H1 (cell line): ENCODE results near the gene MACROD2. TPM values are rescaled to one million over a fixed set of nuclear protein-coding genes. Genes with fewer than 3 reads are reported as not detected.

Experiments
- CTCF ChIA-PET: fragments of 300-600 bp; sonication (Branson Sonifier 250); formaldehyde crosslinking; loops from one replicate; lab custom pipeline; 2021; ENCODE audit not compliant: partially characterized antibody; lab: Charles Lee
- POLR2A ChIA-PET: fragments of 300-600 bp; sonication (Branson Sonifier 250); formaldehyde crosslinking; loops from one replicate; lab custom pipeline; 2021; ENCODE audit warnings: inconsistent platforms; ENCODE audit not compliant: partially characterized antibody; lab: Charles Lee
- DNase-seq, 2 experiments: peaks; one replicate each; pipeline versions ENCODE4 v3.0.0 to v3.0.0-alpha.2; 2010 to 2022; ENCODE audit warnings: low spot score in 2 of 2, low read depth in 1 of 2, mixed read lengths in 1 of 2
- FAIRE-seq: peaks from 2 replicates; lab custom pipeline; 2011; peaks lifted over from hg19 to GRCh38; lab: Jason Lieb, UNC
- H2AFZ ChIP-seq: 2 replicates; pipeline ENCODE4 v1.8.1; 2012; ENCODE audit warnings: low read length, inconsistent platforms
- H2AK5ac ChIP-seq: 2 replicates; pipeline ENCODE4 v1.6.1; 2013; ENCODE audit warnings: low read depth, low read length
- H2BK120ac ChIP-seq: replicated peaks from 2 replicates; pipeline ENCODE3; 2013; ENCODE audit warnings: low read depth, low read length, inconsistent platforms
- H2BK12ac ChIP-seq: 2 replicates; pipeline ENCODE4 v1.6.1; 2013; ENCODE audit warnings: low read depth, low read length
- H2BK15ac ChIP-seq: 2 replicates; pipeline ENCODE4 v1.6.1; 2013; ENCODE audit warnings: low read length
- H2BK20ac ChIP-seq: 2 replicates; pipeline ENCODE4 v1.6.1; 2013; ENCODE audit warnings: low read length
- H2BK5ac ChIP-seq: 2 replicates; pipeline ENCODE4 v1.6.1; 2013; ENCODE audit warnings: low read depth, low read length
- H3K14ac ChIP-seq: 2 replicates; pipeline ENCODE4 v1.6.1; 2013; ENCODE audit warnings: inconsistent platforms; ENCODE audit not compliant: insufficient read length
- H3K18ac ChIP-seq: 2 replicates; pipeline ENCODE4 v1.6.1; 2013; ENCODE audit warnings: low read length; ENCODE audit errors: extremely low read depth
- H3K23ac ChIP-seq: 2 replicates; pipeline ENCODE4 v1.6.1; 2013; ENCODE audit warnings: inconsistent platforms; ENCODE audit not compliant: insufficient read length
- H3K23me2 ChIP-seq: 2 replicates; pipeline ENCODE4 v1.6.1; 2013; ENCODE audit warnings: low read depth, low read length
- H3K27ac ChIP-seq: 2 replicates; pipeline ENCODE4 v1.6.1; 2011; ENCODE audit warnings: low read depth, low read length, inconsistent platforms
- H3K27me3 ChIP-seq, 4 experiments: replicated peaks in 1 of 4; 1 replicate in 1 of 4; 2 replicates in 3 of 4; pipeline versions ENCODE4 v1.6.1 to v1.8.1; 2011 to 2013; ENCODE audit warnings: low read length in 3 of 4, mild to moderate bottlenecking in 3 of 4, inconsistent platforms in 2 of 4, mixed read lengths in 2 of 4, moderate library complexity in 1 of 4; ENCODE audit not compliant: control insufficient read depth in 3 of 4, insufficient read depth in 3 of 4; ENCODE audit errors: extremely low read depth in 1 of 4
- H3K36me3 ChIP-seq, 4 experiments: 2 replicates each; pipeline versions ENCODE4 v1.6.1 to v1.8.1; 2011 to 2013; ENCODE audit warnings: mild to moderate bottlenecking in 4 of 4, low read length in 3 of 4, moderate library complexity in 2 of 4, control low read depth in 1 of 4, inconsistent platforms in 1 of 4; ENCODE audit not compliant: insufficient read depth in 4 of 4, control insufficient read depth in 2 of 4
- H3K4ac ChIP-seq: replicated peaks from 2 replicates; pipeline ENCODE3; 2013; ENCODE audit warnings: low read length, low read depth, mixed read lengths, inconsistent platforms; ENCODE audit not compliant: insufficient read length
- H3K4me1 ChIP-seq, 4 experiments: replicated peaks in 1 of 4; 1 replicate in 1 of 4; 2 replicates in 3 of 4; pipeline versions ENCODE4 v1.6.1 to v1.8.1; 2011 to 2013; ENCODE audit warnings: low read length in 3 of 4, inconsistent platforms in 2 of 4, mixed read lengths in 1 of 4; ENCODE audit not compliant: insufficient read depth in 4 of 4, control insufficient read depth in 3 of 4
- H3K4me2 ChIP-seq, 2 experiments: 2 replicates each; pipeline versions ENCODE4 v1.6.1 to v1.8.1; 2011 to 2013; ENCODE audit warnings: low read depth in 2 of 2, low read length in 2 of 2, control low read depth in 1 of 2, inconsistent platforms in 1 of 2, mild to moderate bottlenecking in 1 of 2; ENCODE audit not compliant: insufficient read depth in 1 of 2
- H3K4me3 ChIP-seq, 4 experiments: fragments of 200-600, 300-600 bp in 1 of 4; sonication (generic), shearing (Covaris generic), sonication (Bioruptor Twin) in 1 of 4; 2 replicates each; pipeline versions ENCODE4 v1.5.1 to v1.8.1; 2011 to 2016; ENCODE audit warnings: low read length in 4 of 4, low read depth in 3 of 4, control low read depth in 2 of 4, inconsistent platforms in 2 of 4, mild to moderate bottlenecking in 2 of 4, mixed read lengths in 1 of 4, moderate library complexity in 1 of 4; ENCODE audit not compliant: insufficient read depth in 2 of 4; ENCODE audit errors: extremely low read depth in 1 of 4
- H3K56ac ChIP-seq: replicated peaks from 2 replicates; pipeline ENCODE3; 2013; ENCODE audit warnings: low read depth, mild to moderate bottlenecking, mixed read lengths, low read length, inconsistent platforms; ENCODE audit not compliant: insufficient read length
- H3K79me1 ChIP-seq: 2 replicates; pipeline ENCODE4 v1.6.1; 2013; ENCODE audit warnings: low read depth, low read length, control low read depth
- H3K79me2 ChIP-seq, 2 experiments: 2 replicates each; pipeline versions ENCODE4 v1.6.1 to v1.8.1; 2012 to 2013; ENCODE audit warnings: low read length in 2 of 2, mild to moderate bottlenecking in 2 of 2, inconsistent platforms in 1 of 2; ENCODE audit not compliant: insufficient read depth in 2 of 2, control insufficient read depth in 1 of 2
- H3K9ac ChIP-seq, 4 experiments: replicated peaks in 1 of 4; 1 replicate in 1 of 4; 2 replicates in 3 of 4; pipeline versions ENCODE4 v1.6.1 to v1.8.1; 2011 to 2013; ENCODE audit warnings: low read depth in 3 of 4, low read length in 3 of 4, control low read depth in 2 of 4, mild to moderate bottlenecking in 2 of 4, moderate library complexity in 2 of 4, inconsistent platforms in 1 of 4; ENCODE audit errors: extremely low read depth in 1 of 4
- H3K9me3 ChIP-seq, 2 experiments: 2 replicates each; pipeline versions ENCODE4 v1.6.1 to v1.8.1; 2012 to 2013; ENCODE audit warnings: mild to moderate bottlenecking in 2 of 2, moderate library complexity in 2 of 2, control low read depth in 1 of 2, inconsistent platforms in 1 of 2, low read depth in 1 of 2, low read length in 1 of 2, mixed read lengths in 1 of 2; ENCODE audit not compliant: insufficient read depth in 2 of 2
- H4K20me1 ChIP-seq, 2 experiments: replicated peaks in 1 of 2; 2 replicates each; pipeline versions ENCODE3 to v1.8.1; 2011 to 2013; ENCODE audit warnings: inconsistent platforms in 2 of 2, low read length in 2 of 2, mild to moderate bottlenecking in 1 of 2; ENCODE audit not compliant: insufficient read depth in 2 of 2, control insufficient read depth in 1 of 2
- H4K5ac ChIP-seq: 2 replicates; pipeline ENCODE4 v1.6.1; 2013; ENCODE audit warnings: low read length, low read depth, mixed read lengths, inconsistent platforms; ENCODE audit not compliant: insufficient read length
- H4K8ac ChIP-seq: 2 replicates; pipeline ENCODE4 v1.8.0; 2013; ENCODE audit warnings: mild to moderate bottlenecking, moderate library complexity, low read length, inconsistent platforms; ENCODE audit not compliant: insufficient read depth; ENCODE audit errors: extremely low read depth
- H4K91ac ChIP-seq: replicated peaks from 2 replicates; pipeline ENCODE3; 2013; ENCODE audit warnings: low read length, mixed read lengths, inconsistent platforms; ENCODE audit not compliant: insufficient read length
- ATF2 ChIP-seq: IDR thresholded peaks from 2 replicates; pipeline ENCODE4 v1.6.1; 2012; ENCODE audit warnings: low read length, inconsistent platforms
- BRCA1 ChIP-seq: IDR thresholded peaks from 2 replicates; pipeline ENCODE4 v1.6.1; 2012; ENCODE audit warnings: low read depth, low read length, improper control_type of control experiment
- EGR1 ChIP-seq: IDR thresholded peaks from 2 replicates; pipeline ENCODE4 v1.6.1; 2011; ENCODE audit warnings: low read depth, low read length, borderline replicate concordance
- GTF2F1 ChIP-seq: IDR thresholded peaks from 2 replicates; pipeline ENCODE4 v1.6.1; 2012; ENCODE audit warnings: low read depth, low read length, improper control_type of control experiment, borderline replicate concordance
- JUN ChIP-seq: IDR thresholded peaks from 2 replicates; pipeline ENCODE4 v1.6.1; 2011; ENCODE audit warnings: low read depth, mild to moderate bottlenecking, improper control_type of control experiment, low read length
- KDM1A ChIP-seq: fragments of 200-600, 300-600 bp; sonication (generic); IDR thresholded peaks from 2 replicates; pipeline ENCODE4 v1.7.1; 2016; ENCODE audit warnings: mild to moderate bottlenecking, low read length, borderline replicate concordance
- PHF8 ChIP-seq: fragments of 200-600 bp; sonication (generic); conservative IDR thresholded peaks from 2 replicates; pipeline ENCODE4 v1.7.1; 2012; ENCODE audit warnings: low read depth, mild to moderate bottlenecking, inconsistent platforms, low read length, moderate library complexity
- RNF2 ChIP-seq: fragments of 200-900, 300-1000 bp; sonication (generic); IDR thresholded peaks from 2 replicates; pipeline ENCODE4 v1.7.1; 2016; ENCODE audit warnings: borderline replicate concordance, low read depth, mild to moderate bottlenecking, antibody characterized with exemption, low read length; ENCODE audit not compliant: poor library complexity, severe bottlenecking; ENCODE audit errors: missing control alignments
- SIN3A ChIP-seq, 2 experiments: IDR thresholded peaks in 1 of 2; conservative IDR thresholded peaks in 1 of 2; 2 replicates each; pipeline ENCODE4 v1.6.1; 2011 to 2012; ENCODE audit warnings: low read length in 2 of 2, improper control_type of control experiment in 1 of 2, low read depth in 1 of 2, mild to moderate bottlenecking in 1 of 2
- SIX5 ChIP-seq: IDR thresholded peaks from 2 replicates; pipeline ENCODE4 v1.6.1; 2011; ENCODE audit warnings: mild to moderate bottlenecking, low read depth, low read length
- SP2 ChIP-seq: IDR thresholded peaks from 2 replicates; pipeline ENCODE4 v1.6.1; 2012; ENCODE audit warnings: mild to moderate bottlenecking, low read length, inconsistent platforms
- TCF12 ChIP-seq: IDR thresholded peaks from 2 replicates; pipeline ENCODE4 v1.6.1; 2011; ENCODE audit warnings: low read depth, mild to moderate bottlenecking, low read length
- polyA plus RNA-seq, 7 experiments: library from polyadenylated mRNA; depleted of rRNA in 3 of 7; stranded (reverse) in 5 of 7; unstranded in 2 of 7; fragments of >200 nt in 5 of 7; fragments of 200-250 nt in 2 of 7; gene quantifications; 1 replicate in 5 of 7; 2 replicates in 1 of 7; 4 replicates in 1 of 7; pipeline versions ENCODE4 v1.2.1 to v1.2.3, GENCODE V29; 2011 to 2013; ENCODE audit warnings: missing spikeins in 2 of 7, mixed read lengths in 2 of 7
- total RNA-seq: library from RNA; stranded (reverse); fragmentation: NEBNext Ultra II Directional; extraction: Animal tissue kit (Norgen Biotek cat#: 25700); gene quantifications from 2 replicates; pipeline ENCODE4 v1.2.1, GENCODE V29; 2021

MACROD2 gene
- total and polyA plus RNA-seq, 2 of the 8 experiments (the other 6 are each of a cell fraction or from before 2014, with no cell fraction given) = 0.70 to 3.9 TPM

- H2AK5ac ChIP-seq = no peak overlapping the region
- no peak for DNase-seq
- H3K9ac ChIP-seq = no peak overlapping the region
- H4K8ac ChIP-seq = no peak overlapping the region
- no peaks in the 10 kb centered on the region for H4K20me1 ChIP-seq
- peaks cover 5 to 12% of the 10 kb centered on the region in 2 experiments; a peak in 2 of 4 replicates for H3K9me3 ChIP-seq
- no peak overlapping the region for H3K4me3 ChIP-seq
- no peaks in the 10 kb centered on the region; the same call in 1 of the 2 replicates for H3K23me2 ChIP-seq
- no peak overlapping the region for H3K27ac ChIP-seq
- H2BK15ac ChIP-seq = no peak overlapping the region
- H3K23ac ChIP-seq = no peak overlapping the region
- no peak overlapping the region for H2BK12ac ChIP-seq
- CTCF ChIA-PET = interaction anchor here (0.6 kb wide), 1 partner anchor 8 kb away, joined by 3 read pairs; no protein-coding TSS in a partner anchor
- no peak overlapping the region for H3K4me2 ChIP-seq
- no peak overlapping the region for H4K5ac ChIP-seq
- H2AFZ ChIP-seq = no peak overlapping the region
- no peaks in the 10 kb centered on the region for H3K27me3 ChIP-seq
- FAIRE-seq = no peak
- no peak overlapping the region for H4K91ac ChIP-seq
- H3K4ac ChIP-seq = no peak overlapping the region
- H3K79me2 ChIP-seq = no peaks in the 10 kb centered on the region
- POLR2A ChIA-PET = no interaction called here
- H3K18ac ChIP-seq = no peak overlapping the region
- H3K4me1 ChIP-seq = no peaks in the 10 kb centered on the region
- no peak overlapping the region for H2BK5ac ChIP-seq
- no peaks in the 10 kb centered on the region for H3K36me3 ChIP-seq
- H2BK20ac ChIP-seq = no peak overlapping the region
- no peak overlapping the region for H3K14ac ChIP-seq
- H3K56ac ChIP-seq = no peak overlapping the region
- H3K79me1 ChIP-seq = no peaks in the 10 kb centered on the region
- no peak overlapping the region for H2BK120ac ChIP-seq
- TF ChIP-seq PHF8 (no peak), EGR1 (no peak), JUN (no peak), RNF2 (no peak), KDM1A (no peak), SP2 (no peak), GTF2F1 (no peak), TCF12 (no peak), BRCA1 (no peak), ATF2 (no peak), SIN3A (conservative IDR thresholded peaks at IDR 0.05 in 1 of 2, IDR thresholded peaks at IDR 0.05 in 1 of 2; ENCODE audit: low read depth in 1 of 2, low read length in 2 of 2) (no peak), SIX5 (no peak)
These were observed 1160.6 kb downstream of the MACROD2 start for GRCh38 chr20:15155848-15156401.
